Lung (tissue), 12 donors: ENCODE measurements around the gene TLE7. TPM values are rescaled to one million over a fixed set of nuclear protein-coding genes. Genes with fewer than 3 reads are reported as not detected.

Source experiments
- ATAC-seq: fragments of 200-7000 bp; cut with Tn5 transposase; one replicate; pipeline ENCODE4 v1.9.1; 2020; ENCODE audit warnings: moderate number of reproducible peaks; ENCODE audit not compliant: insufficient read depth, low FRiP score
- DNase-seq, 3 donors: peaks; one replicate each; pipeline ENCODE4 v3.0.0-alpha.2; 2013 to 2017
- H3K27ac ChIP-seq, 2 donors: one replicate each; pipeline ENCODE4 v1.5.1; 2013; ENCODE audit warnings: mild to moderate bottlenecking in 2 of 2, moderate library complexity in 2 of 2, control low read depth in 1 of 2, inconsistent platforms in 1 of 2, low read depth in 1 of 2, low read length in 1 of 2
- H3K27me3 ChIP-seq, 3 donors: one replicate each; pipeline ENCODE4 v1.5.1; 2013; ENCODE audit warnings: low read length in 2 of 3; ENCODE audit not compliant: control insufficient read depth in 3 of 3, insufficient read depth in 3 of 3
- H3K36me3 ChIP-seq, 4 donors: one replicate each; pipeline ENCODE4 v1.5.1; 2013; ENCODE audit warnings: low read length in 4 of 4, mild to moderate bottlenecking in 1 of 4, moderate library complexity in 1 of 4; ENCODE audit not compliant: control insufficient read depth in 4 of 4, insufficient read depth in 4 of 4
- H3K4me1 ChIP-seq, 5 donors: one replicate each; pipeline ENCODE4 v1.5.1; 2013; ENCODE audit warnings: low read length in 5 of 5, mild to moderate bottlenecking in 2 of 5, moderate library complexity in 1 of 5; ENCODE audit not compliant: control insufficient read depth in 5 of 5, insufficient read depth in 5 of 5
- H3K4me3 ChIP-seq: one replicate; pipeline ENCODE4 v1.5.1; 2013; ENCODE audit warnings: mild to moderate bottlenecking, control low read depth, moderate library complexity
- H3K9ac ChIP-seq, 2 donors: one replicate each; pipeline ENCODE4 v1.5.1; 2013; ENCODE audit warnings: low read length in 2 of 2, control low read depth in 1 of 2; ENCODE audit not compliant: insufficient read depth in 1 of 2
- H3K9me3 ChIP-seq, 4 donors: one replicate each; pipeline ENCODE4 v1.5.1; 2013; ENCODE audit warnings: low read length in 3 of 4, mild to moderate bottlenecking in 1 of 4, moderate library complexity in 1 of 4; ENCODE audit not compliant: control insufficient read depth in 4 of 4, insufficient read depth in 3 of 4
- CTCF ChIP-seq: IDR thresholded peaks from 2 replicates; pipeline ENCODE4 v1.5.1; 2012; ENCODE audit warnings: mild to moderate bottlenecking; ENCODE audit errors: control extremely low read depth, extremely low read depth
- WGBS, 2 donors: extraction: QIAGEN DNeasy Blood & Tissue Kit; methylation state at CpG; one replicate each; pipeline ENCODE4 v1.1.7; 2013; 5-methylcytosine and 5-hydroxymethylcytosine counted together
- polyA plus RNA-seq, 2 donors: library from polyadenylated mRNA; stranded (reverse); fragments of 200-250 nt; gene quantifications; one replicate each; pipeline ENCODE4 v1.2.1, GENCODE V29; 2013
- total RNA-seq, 2 donors: library from RNA; depleted of rRNA in 1 of 2; stranded (reverse); fragments of >200 nt in 1 of 2; gene quantifications; one replicate each; pipeline ENCODE4 v1.2.1, GENCODE V29; 2014 to 2021
- donor health status: control.
- donor health status: control.
- donor health status: Bipolar disorder and iron deficiency.
- donor health status: healthy.
- donor health status: DM: yes; HTN: yes; CAD: no.

Gene TLE7
- total and polyA plus RNA-seq, 4 donors: not detected

DNA sequence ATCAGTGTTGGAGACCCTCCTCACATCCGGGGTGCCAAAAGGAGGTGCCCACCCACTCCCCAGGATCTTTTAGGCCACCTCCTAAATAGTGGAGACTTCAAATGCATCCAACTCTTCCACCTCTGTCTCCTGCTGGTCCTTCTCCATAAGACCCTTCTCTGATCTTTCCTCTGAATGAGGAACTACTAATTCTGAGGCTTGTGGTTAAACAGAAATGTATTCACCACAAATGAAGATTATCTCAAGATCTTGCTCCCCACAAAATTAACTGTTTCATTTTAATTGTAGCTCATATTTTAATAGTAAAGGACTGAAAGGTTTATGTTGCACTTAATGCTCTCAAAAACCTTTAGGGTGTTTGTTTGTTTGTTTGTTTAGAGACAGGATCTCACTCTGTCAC, 34.1 kb downstream of the TLE7 start:
- DNase-seq (no peak), ATAC-seq (no peak)
- peaks cover 3 to 31% (median 3%) of the 10 kb centered on the region in 3 donors for H3K27me3 ChIP-seq
- no peaks in the 10 kb centered on the region for H3K4me1 ChIP-seq
- TF ChIP-seq CTCF: no peak
- 70 to 77% methylated on average over 1 of the region's 1 CpG for WGBS, 2 donors
- no peak overlapping the region for H3K9ac ChIP-seq
- H3K9me3 ChIP-seq: peaks cover 0 to 14% (median 0%) of the 10 kb centered on the region in 4 donors
- H3K4me3 ChIP-seq: no peak overlapping the region
- no peaks in the 10 kb centered on the region for H3K36me3 ChIP-seq
- no peak overlapping the region for H3K27ac ChIP-seq

GRCh38 chr16:71406724-71407123, 35.1 kb downstream of the TLE7 start:
- Histone ChIP-seq H3K9ac (no peak overlapping the region), H3K4me1 (no peaks in the 10 kb centered on the region), H3K27ac (no peak overlapping the region), H3K4me3 (no peak overlapping the region), H3K9me3 (peaks cover 0 to 16% (median 0%) of the 10 kb centered on the region in 4 donors), H3K36me3 (no peaks in the 10 kb centered on the region), H3K27me3 (peaks cover 3 to 29% (median 3%) of the 10 kb centered on the region in 3 donors)
- WGBS, 2 donors: 47 to 68% methylated on average over 8 of the region's 8 CpGs
- TF ChIP-seq CTCF: no peak
- no peak for DNase-seq
- ATAC-seq: no peak

GRCh38 chr16:71406316-71406715, 35.5 kb downstream of the TLE7 start:
- WGBS, 2 donors: 70 to 77% methylated on average over 5 of the region's 5 CpGs
- ATAC-seq: no peak
- Histone ChIP-seq H3K27ac (no peak overlapping the region), H3K36me3 (no peaks in the 10 kb centered on the region), H3K4me1 (no peaks in the 10 kb centered on the region), H3K9ac (no peak overlapping the region), H3K4me3 (no peak overlapping the region), H3K9me3 (peaks cover 0 to 16% (median 0%) of the 10 kb centered on the region in 4 donors), H3K27me3 (peaks cover 3 to 29% (median 3%) of the 10 kb centered on the region in 3 donors)
- DNase-seq: no peak
- TF ChIP-seq CTCF: no peak

- H3K27me3 ChIP-seq: peaks cover 0 to 19% (median 3%) of the 10 kb centered on the region in 3 donors
These were observed 37.5 kb downstream of the TLE7 start for GRCh38 chr16:71404364-71404763.

More at GRCh38 chr16:71404364-71404763, 37.5 kb downstream of the TLE7 start:
- WGBS, 2 donors: 67 to 73% methylated on average over 4 of the region's 4 CpGs
- DNase-seq: no peak
- peaks cover 0 to 12% (median 0%) of the 10 kb centered on the region in 4 donors for H3K9me3 ChIP-seq
- no peaks in the 10 kb centered on the region for H3K4me1 ChIP-seq
- no peak overlapping the region for H3K9ac ChIP-seq
- no peak for TF ChIP-seq CTCF
- no peak for ATAC-seq
- H3K27ac ChIP-seq: no peak overlapping the region
- H3K4me3 ChIP-seq: no peak overlapping the region
- H3K36me3 ChIP-seq: no peaks in the 10 kb centered on the region
